Liver (tissue), 3 donors: ENCODE results near the gene FAM76B.

Experiments
- ATF3 ChIP-seq: IDR thresholded peaks from 2 replicates; pipeline ENCODE4 v1.6.1; 2016; ENCODE audit warnings: antibody characterized with exemption
- CTCF ChIP-seq: fragments of 150-350 bp; IDR thresholded peaks from 2 replicates; pipeline ENCODE4 v1.5.1; 2017; ENCODE audit warnings: improper control_type of control experiment, low read depth, low read length; ENCODE audit not compliant: missing input control
- EGR1 ChIP-seq, 2 donors: IDR thresholded peaks; 2 replicates each; pipeline ENCODE4 v1.6.1; 2016 to 2018; ENCODE audit warnings: antibody characterized with exemption in 2 of 2, low read depth in 2 of 2
- GABPA ChIP-seq, 2 donors: IDR thresholded peaks in 1 of 2; conservative IDR thresholded peaks in 1 of 2; 2 replicates each; pipeline ENCODE4 v1.6.1; 2016; ENCODE audit warnings: antibody characterized with exemption in 2 of 2, mild to moderate bottlenecking in 1 of 2, moderate library complexity in 1 of 2
- MAX ChIP-seq: IDR thresholded peaks from 2 replicates; pipeline ENCODE4 v1.6.1; 2016; ENCODE audit warnings: antibody characterized with exemption
- NR2F2 ChIP-seq: IDR thresholded peaks from 2 replicates; pipeline ENCODE4 v1.6.1; 2016; ENCODE audit warnings: antibody characterized with exemption
- REST ChIP-seq: IDR thresholded peaks from 2 replicates; pipeline ENCODE4 v1.6.1; 2016; ENCODE audit warnings: antibody characterized with exemption, mild to moderate bottlenecking
- TAF1 ChIP-seq: conservative IDR thresholded peaks from 2 replicates; pipeline ENCODE4 v1.6.1; 2016; ENCODE audit warnings: antibody characterized with exemption, mild to moderate bottlenecking
- YY1 ChIP-seq: IDR thresholded peaks from 2 replicates; pipeline ENCODE4 v1.6.1; 2016; ENCODE audit warnings: antibody characterized with exemption, mild to moderate bottlenecking
- ZBTB33 ChIP-seq: IDR thresholded peaks from 2 replicates; pipeline ENCODE4 v1.6.1; 2016; ENCODE audit warnings: antibody characterized with exemption
- donor health status: healthy.
- donor health status: healthy.

GRCh38 chr11:95793116-95793515 lies 3.5 kb upstream of the FAM76B start:
- TF ChIP-seq CTCF (no peak), TAF1 (no peak), EGR1 (IDR thresholded peaks at IDR 0.05; ENCODE audit: low read depth in 2 of 2) (no peak), MAX (no peak), GABPA (IDR thresholded peaks at IDR 0.05 in 1 of 2, conservative IDR thresholded peaks at IDR 0.05 in 1 of 2) (no peak), REST (no peak), ZBTB33 (no peak), ATF3 (no peak), NR2F2 (no peak), YY1 (no peak)
